Measurements from ENCODE around the gene MRPS18B.

GRCh38 chr6:30611856-30612194, 5.8 kb upstream of the MRPS18B start:
- TF ChIP-seq, protein P1, sequence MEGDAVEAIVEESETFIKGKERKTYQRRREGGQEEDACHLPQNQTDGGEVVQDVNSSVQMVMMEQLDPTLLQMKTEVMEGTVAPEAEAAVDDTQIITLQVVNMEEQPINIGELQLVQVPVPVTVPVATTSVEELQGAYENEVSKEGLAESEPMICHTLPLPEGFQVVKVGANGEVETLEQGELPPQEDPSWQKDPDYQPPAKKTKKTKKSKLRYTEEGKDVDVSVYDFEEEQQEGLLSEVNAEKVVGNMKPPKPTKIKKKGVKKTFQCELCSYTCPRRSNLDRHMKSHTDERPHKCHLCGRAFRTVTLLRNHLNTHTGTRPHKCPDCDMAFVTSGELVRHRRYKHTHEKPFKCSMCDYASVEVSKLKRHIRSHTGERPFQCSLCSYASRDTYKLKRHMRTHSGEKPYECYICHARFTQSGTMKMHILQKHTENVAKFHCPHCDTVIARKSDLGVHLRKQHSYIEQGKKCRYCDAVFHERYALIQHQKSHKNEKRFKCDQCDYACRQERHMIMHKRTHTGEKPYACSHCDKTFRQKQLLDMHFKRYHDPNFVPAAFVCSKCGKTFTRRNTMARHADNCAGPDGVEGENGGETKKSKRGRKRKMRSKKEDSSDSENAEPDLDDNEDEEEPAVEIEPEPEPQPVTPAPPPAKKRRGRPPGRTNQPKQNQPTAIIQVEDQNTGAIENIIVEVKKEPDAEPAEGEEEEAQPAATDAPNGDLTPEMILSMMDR (IDR thresholded peaks at IDR 0.05 in 8 of 11, conservative IDR thresholded peaks at IDR 0.05 in 3 of 11): no peak
- no peak for TF ChIP-seq POLR2AphosphoS5 (IDR thresholded peaks at IDR 0.05)

Measured in spleen (tissue), 7 donors.